CD14-positive monocyte (primary cell): Measurements from ENCODE around the gene INPP4B. TPM values are rescaled to one million over a fixed set of nuclear protein-coding genes. Genes with fewer than 3 reads are reported as not detected.
"Not testable (repeated sequence)": the region's sequence is repeated elsewhere in the genome, so short reads cannot be mapped to it uniquely, and the experiment has no call there.

Experiments
- DNase-seq, 3 donors: peaks; one replicate each; pipeline ENCODE4 v3.0.0-alpha.2; 2011 to 2022
- H2AFZ ChIP-seq: 2 replicates; pipeline ENCODE4 v1.6.0; 2012; ENCODE audit warnings: mild to moderate bottlenecking, low read depth, low read length, inconsistent platforms; ENCODE audit not compliant: insufficient read depth, poor library complexity, severe bottlenecking
- H3K27ac ChIP-seq, 2 donors: 1 replicate in 1 of 2; 2 replicates in 1 of 2; pipeline ENCODE4 v1.5.1; 2012 to 2013; ENCODE audit warnings: low read length in 2 of 2, control low read depth in 1 of 2, inconsistent platforms in 1 of 2, low read depth in 1 of 2, mild to moderate bottlenecking in 1 of 2
- H3K27me3 ChIP-seq, 2 donors: one replicate each; pipeline versions ENCODE4 v1.6.0 to v1.6.1; 2011 to 2013; ENCODE audit warnings: low read length in 2 of 2; ENCODE audit not compliant: control insufficient read depth in 2 of 2, insufficient read depth in 2 of 2
- H3K36me3 ChIP-seq, 2 donors: replicated peaks in 1 of 2; 1 replicate in 1 of 2; 2 replicates in 1 of 2; pipeline versions ENCODE4 v1.5.1 to v1.6.1; 2012 to 2013; ENCODE audit warnings: low read length in 2 of 2, control low read depth in 1 of 2, inconsistent platforms in 1 of 2, mild to moderate bottlenecking in 1 of 2; ENCODE audit not compliant: insufficient read depth in 2 of 2, control insufficient read depth in 1 of 2
- H3K4me1 ChIP-seq, 2 donors: 1 replicate in 1 of 2; 2 replicates in 1 of 2; pipeline versions ENCODE4 v1.5.1 to v1.6.1; 2012 to 2013; ENCODE audit warnings: low read length in 2 of 2, control low read depth in 1 of 2, inconsistent platforms in 1 of 2, mild to moderate bottlenecking in 1 of 2, moderate library complexity in 1 of 2; ENCODE audit not compliant: insufficient read depth in 2 of 2, control insufficient read depth in 1 of 2
- H3K4me2 ChIP-seq: replicated peaks from 2 replicates; pipeline ENCODE3; 2012; ENCODE audit warnings: low read length, moderate library complexity, mild to moderate bottlenecking; ENCODE audit not compliant: poor library complexity, severe bottlenecking; ENCODE audit errors: extremely low read depth
- H3K4me3 ChIP-seq, 3 experiments: fragments of 200-600 bp in 1 of 3; sonication (generic) in 1 of 3; replicated peaks in 1 of 3; 1 replicate in 2 of 3; 2 replicates in 1 of 3; pipeline ENCODE4 v1.5.1; 2011 to 2013; ENCODE audit warnings: low read length in 3 of 3, mild to moderate bottlenecking in 3 of 3, control low read depth in 2 of 3, low read depth in 2 of 3, inconsistent platforms in 1 of 3, moderate library complexity in 1 of 3
- H3K79me2 ChIP-seq: 2 replicates; pipeline ENCODE4 v1.6.0; 2012; ENCODE audit warnings: mild to moderate bottlenecking, control low read depth, inconsistent platforms, low read length, moderate library complexity; ENCODE audit not compliant: insufficient read depth
- H3K9ac ChIP-seq: 2 replicates; pipeline ENCODE4 v1.6.0; 2017; ENCODE audit warnings: low read length, mild to moderate bottlenecking; ENCODE audit not compliant: insufficient read depth, poor library complexity, severe bottlenecking
- H3K9me3 ChIP-seq, 2 donors: replicated peaks in 1 of 2; 1 replicate in 1 of 2; 2 replicates in 1 of 2; pipeline versions ENCODE4 v1.5.1 to v1.6.1; 2012 to 2013; ENCODE audit warnings: low read length in 2 of 2, control low read depth in 1 of 2; ENCODE audit not compliant: control insufficient read depth in 1 of 2, insufficient read depth in 1 of 2
- H4K20me1 ChIP-seq: 2 replicates; pipeline ENCODE4 v1.6.0; 2012; ENCODE audit warnings: mild to moderate bottlenecking, low read length, control low read depth, moderate library complexity; ENCODE audit not compliant: insufficient read depth
- H3K27ac Mint-ChIP-seq, 7 donors: one replicate each; pipeline ENCODE4 v1.8.0; 2020; ENCODE audit warnings: mild to moderate bottlenecking in 7 of 7, mixed read lengths in 7 of 7, moderate library complexity in 6 of 7, inconsistent platforms in 2 of 7
- H3K27me3 Mint-ChIP-seq, 3 donors: one replicate each; pipeline ENCODE4 v1.8.0; 2021 to 2022; ENCODE audit warnings: low read depth in 3 of 3, mild to moderate bottlenecking in 3 of 3, mixed read lengths in 3 of 3, moderate library complexity in 3 of 3, inconsistent platforms in 1 of 3
- H3K36me3 Mint-ChIP-seq, 2 donors: one replicate each; pipeline ENCODE4 v1.8.0; 2020; ENCODE audit warnings: mixed read lengths in 2 of 2, inconsistent platforms in 1 of 2, mild to moderate bottlenecking in 1 of 2
- H3K4me1 Mint-ChIP-seq: one replicate; pipeline ENCODE4 v1.8.0; 2020; ENCODE audit warnings: mild to moderate bottlenecking, mixed read lengths
- H3K4me3 Mint-ChIP-seq, 2 donors: one replicate each; pipeline ENCODE4 v1.8.0; 2020; ENCODE audit warnings: mild to moderate bottlenecking in 2 of 2, mixed read lengths in 2 of 2, moderate library complexity in 1 of 2
- H3K9me3 Mint-ChIP-seq, 7 donors: one replicate each; pipeline ENCODE4 v1.8.0; 2020 to 2022; ENCODE audit warnings: mixed read lengths in 7 of 7, mild to moderate bottlenecking in 6 of 7, moderate library complexity in 6 of 7, inconsistent platforms in 2 of 7
- WGBS: methylation state at CpG from one replicate; pipeline ENCODE4 v1.1.5; 2013; ENCODE audit warnings: missing lambda C conversion rate; ENCODE audit not compliant: insufficient coverage; 5-methylcytosine and 5-hydroxymethylcytosine counted together
- intact Hi-C, 2 donors: fragments of 100-400 bp; cut with micrococcal nuclease; formaldehyde crosslinking; loops; one replicate each; pipeline versions ENCODE4 v1.15.0 to v1.15.1; 2023
- polyA plus RNA-seq, 3 donors: library from polyadenylated mRNA; depleted of rRNA in 1 of 3; unstranded in 2 of 3; stranded (reverse) in 1 of 3; fragments of 300-500 nt in 2 of 3; fragments of >200 nt in 1 of 3; fragmentation: Illumina TruSeq in 2 of 3; gene quantifications; 1 replicate in 2 of 3; 2 replicates in 1 of 3; pipeline ENCODE4 v1.2.3, GENCODE V29; 2012 to 2021
- TF ChIP-seq, protein P1 (sequence below): fragments of 200-600 bp; IDR thresholded peaks from one replicate; pipeline ENCODE4 v1.8.0; 2022; ENCODE audit warnings: antibody characterized with exemption, mild to moderate bottlenecking

Gene INPP4B
- polyA plus RNA-seq, 3 donors, result 0.13 to 0.38 (median 0.22) TPM

DNA sequence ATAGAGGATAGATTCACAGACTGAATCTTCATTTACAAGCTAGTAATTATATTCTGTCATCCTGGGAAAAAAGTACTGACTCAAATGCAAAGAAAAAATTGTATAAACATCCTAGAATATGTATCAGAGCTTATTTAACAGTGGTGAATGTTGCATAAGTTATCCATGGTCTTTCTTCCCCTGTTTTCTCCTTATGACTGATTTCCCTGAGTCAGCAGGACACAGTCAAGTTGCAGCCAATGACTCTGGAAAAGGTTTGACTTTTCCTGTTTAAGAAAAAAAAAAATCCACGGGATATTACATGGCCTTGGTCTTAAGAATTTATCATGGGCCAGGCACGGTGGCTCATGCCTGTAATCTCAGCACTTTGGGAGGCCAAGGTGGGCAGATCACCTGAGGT is 36.5 kb downstream of the INPP4B start:
- no peaks in the 10 kb centered on the region for H3K36me3 Mint-ChIP-seq

DNA sequence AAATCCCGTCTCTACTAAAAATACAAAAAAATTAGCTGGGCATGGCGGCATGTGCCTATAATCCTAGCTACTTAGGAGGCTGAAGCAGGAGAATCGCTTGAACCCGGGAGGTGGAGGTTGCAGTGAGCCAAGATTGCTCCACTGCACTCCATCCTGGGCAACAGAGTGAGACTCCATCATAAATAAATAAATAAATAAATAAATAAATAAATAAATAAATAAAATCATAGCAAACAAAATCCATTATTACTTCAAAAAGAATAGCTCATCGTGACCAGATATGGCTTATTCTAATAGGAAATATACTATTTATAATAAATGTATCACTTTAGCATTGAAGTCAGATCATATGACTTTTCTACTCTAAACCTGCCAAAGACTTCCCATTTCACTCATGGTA is 42.2 kb downstream of the INPP4B start:
- H3K27ac ChIP-seq, H3K27ac Mint-ChIP-seq, H3K36me3 Mint-ChIP-seq, H3K9ac ChIP-seq, H4K20me1 ChIP-seq, H3K36me3 ChIP-seq, H3K4me1 Mint-ChIP-seq, intact Hi-C loops, H2AFZ ChIP-seq, H3K4me2 ChIP-seq, DNase-seq, H3K9me3 ChIP-seq, H3K4me3 ChIP-seq, H3K79me2 ChIP-seq, H3K4me1 ChIP-seq, H3K9me3 Mint-ChIP-seq, H3K27me3 ChIP-seq, H3K27me3 Mint-ChIP-seq, H3K4me3 Mint-ChIP-seq: not testable (repeated sequence)
- no CpG with 5 or more reads among the region's 5 CpGs for WGBS

More for the DNA sequence above, 36.5 kb downstream of the INPP4B start:
- no peak for DNase-seq
- no peaks in the 10 kb centered on the region for H4K20me1 ChIP-seq
- no peaks in the 10 kb centered on the region for H3K9me3 ChIP-seq
- Mint-ChIP-seq H3K4me1 (no peaks in the 10 kb centered on the region), H3K27ac (no peak overlapping the region), H3K9me3 (peaks cover 0 to 5% (median 2%) of the 10 kb centered on the region in 7 donors), H3K27me3 (no peaks in the 10 kb centered on the region), H3K4me3 (no peak overlapping the region)
- TF ChIP-seq, protein P1, sequence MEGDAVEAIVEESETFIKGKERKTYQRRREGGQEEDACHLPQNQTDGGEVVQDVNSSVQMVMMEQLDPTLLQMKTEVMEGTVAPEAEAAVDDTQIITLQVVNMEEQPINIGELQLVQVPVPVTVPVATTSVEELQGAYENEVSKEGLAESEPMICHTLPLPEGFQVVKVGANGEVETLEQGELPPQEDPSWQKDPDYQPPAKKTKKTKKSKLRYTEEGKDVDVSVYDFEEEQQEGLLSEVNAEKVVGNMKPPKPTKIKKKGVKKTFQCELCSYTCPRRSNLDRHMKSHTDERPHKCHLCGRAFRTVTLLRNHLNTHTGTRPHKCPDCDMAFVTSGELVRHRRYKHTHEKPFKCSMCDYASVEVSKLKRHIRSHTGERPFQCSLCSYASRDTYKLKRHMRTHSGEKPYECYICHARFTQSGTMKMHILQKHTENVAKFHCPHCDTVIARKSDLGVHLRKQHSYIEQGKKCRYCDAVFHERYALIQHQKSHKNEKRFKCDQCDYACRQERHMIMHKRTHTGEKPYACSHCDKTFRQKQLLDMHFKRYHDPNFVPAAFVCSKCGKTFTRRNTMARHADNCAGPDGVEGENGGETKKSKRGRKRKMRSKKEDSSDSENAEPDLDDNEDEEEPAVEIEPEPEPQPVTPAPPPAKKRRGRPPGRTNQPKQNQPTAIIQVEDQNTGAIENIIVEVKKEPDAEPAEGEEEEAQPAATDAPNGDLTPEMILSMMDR, result no peak
- H3K4me2 ChIP-seq, result no peak overlapping the region
- no peak overlapping the region for H3K9ac ChIP-seq
- H2AFZ ChIP-seq, result no peak overlapping the region
- H3K36me3 ChIP-seq, result no peaks in the 10 kb centered on the region
- intact Hi-C loops, result no loop called here
- H3K79me2 ChIP-seq, result no peaks in the 10 kb centered on the region
- H3K4me1 ChIP-seq, result no peaks in the 10 kb centered on the region
- no CpG with 5 or more reads among the region's 2 CpGs for WGBS
- H3K27ac ChIP-seq, result no peak overlapping the region
- H3K4me3 ChIP-seq, result no peak overlapping the region
- no peaks in the 10 kb centered on the region for H3K27me3 ChIP-seq
